Epidermal melanocyte (primary cell): ENCODE measurements around the gene MDK.
A peak's percentile ranks its signal among the peaks of the same experiment; 100 is the strongest.
"Not testable (repeated sequence)": the region's sequence is repeated elsewhere in the genome, so short reads cannot be mapped to it uniquely, and the experiment has no call there.

Experiments
- DNase-seq: peaks from one replicate; pipeline ENCODE4 v3.0.0; 2011; ENCODE audit warnings: low spot score; ENCODE audit not compliant: insufficient read length

MDK gene

GRCh38 chr11:46367244-46367915 lies 14.1 kb upstream of the MDK start:
- DNase-seq, result no peak

GRCh38 chr11:46367916-46368267 lies 13.6 kb upstream of the MDK start:
- DNase-seq, result no peak

GRCh38 chr11:46369458-46370152 lies 11.9 kb upstream of the MDK start:
- DNase-seq, result peak; percentile 75

GRCh38 chr11:46370253-46370652 lies 11.2 kb upstream of the MDK start:
- DNase-seq, result no peak

DNA sequence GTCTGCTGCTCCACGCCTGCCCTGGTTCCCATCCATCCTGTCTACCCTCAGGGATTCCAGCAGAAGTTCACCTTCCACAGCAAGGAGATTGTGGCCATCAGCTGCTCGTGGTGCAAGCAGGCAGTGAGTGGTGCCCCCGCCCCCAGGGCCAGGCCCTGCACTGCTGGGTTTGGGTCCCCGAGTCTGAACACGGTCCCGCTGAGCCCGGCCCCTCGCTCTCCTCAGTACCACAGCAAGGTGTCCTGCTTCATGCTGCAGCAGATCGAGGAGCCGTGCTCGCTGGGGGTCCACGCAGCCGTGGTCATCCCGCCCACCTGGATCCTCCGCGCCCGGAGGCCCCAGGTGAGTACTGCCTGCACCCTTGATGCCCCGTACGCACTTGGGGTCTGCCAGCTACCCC lies 10.2 kb upstream of the MDK start:
- not testable (repeated sequence) for DNase-seq

- DNase-seq, result no peak
Observed at GRCh38 chr11:46372086-46372485, 9.4 kb upstream of the MDK start.

DNA sequence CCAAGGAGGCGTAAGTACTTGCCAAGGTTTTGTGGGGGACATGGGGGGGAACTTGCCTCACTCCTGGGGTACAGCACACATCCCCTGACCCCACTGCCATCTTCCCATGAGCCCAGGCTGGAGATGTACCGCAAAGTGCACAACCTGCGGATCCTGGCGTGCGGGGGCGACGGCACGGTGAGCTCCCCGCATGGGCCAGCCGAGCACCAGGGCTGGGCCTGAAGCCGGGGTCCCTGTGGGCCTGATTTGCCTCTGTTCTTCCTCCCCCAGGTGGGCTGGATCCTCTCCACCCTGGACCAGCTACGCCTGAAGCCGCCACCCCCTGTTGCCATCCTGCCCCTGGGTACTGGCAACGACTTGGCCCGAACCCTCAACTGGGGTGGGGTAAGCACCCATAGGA lies 9.0 kb upstream of the MDK start:
- DNase-seq, result not testable (repeated sequence)

- no peak for DNase-seq
Observed at GRCh38 chr11:46373787-46374740, 7.4 kb upstream of the MDK start.

DNA sequence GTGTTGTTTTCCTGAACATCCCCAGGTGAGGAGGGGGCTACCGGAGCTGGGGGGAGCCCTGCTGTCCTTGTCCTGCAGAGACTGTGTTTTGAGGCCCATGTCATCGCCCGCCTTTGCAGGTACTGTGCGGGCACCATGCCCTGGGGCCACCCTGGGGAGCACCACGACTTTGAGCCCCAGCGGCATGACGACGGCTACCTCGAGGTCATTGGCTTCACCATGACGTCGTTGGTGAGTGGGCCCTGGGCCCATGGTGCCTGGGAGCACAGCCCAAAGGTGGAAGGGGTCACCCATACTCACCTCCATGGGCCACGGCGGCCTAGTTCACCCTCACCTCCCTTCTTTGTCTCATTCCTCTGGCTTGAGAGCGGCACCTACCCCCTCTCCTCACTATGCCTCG lies 6.7 kb upstream of the MDK start:
- no peak for DNase-seq

DNA sequence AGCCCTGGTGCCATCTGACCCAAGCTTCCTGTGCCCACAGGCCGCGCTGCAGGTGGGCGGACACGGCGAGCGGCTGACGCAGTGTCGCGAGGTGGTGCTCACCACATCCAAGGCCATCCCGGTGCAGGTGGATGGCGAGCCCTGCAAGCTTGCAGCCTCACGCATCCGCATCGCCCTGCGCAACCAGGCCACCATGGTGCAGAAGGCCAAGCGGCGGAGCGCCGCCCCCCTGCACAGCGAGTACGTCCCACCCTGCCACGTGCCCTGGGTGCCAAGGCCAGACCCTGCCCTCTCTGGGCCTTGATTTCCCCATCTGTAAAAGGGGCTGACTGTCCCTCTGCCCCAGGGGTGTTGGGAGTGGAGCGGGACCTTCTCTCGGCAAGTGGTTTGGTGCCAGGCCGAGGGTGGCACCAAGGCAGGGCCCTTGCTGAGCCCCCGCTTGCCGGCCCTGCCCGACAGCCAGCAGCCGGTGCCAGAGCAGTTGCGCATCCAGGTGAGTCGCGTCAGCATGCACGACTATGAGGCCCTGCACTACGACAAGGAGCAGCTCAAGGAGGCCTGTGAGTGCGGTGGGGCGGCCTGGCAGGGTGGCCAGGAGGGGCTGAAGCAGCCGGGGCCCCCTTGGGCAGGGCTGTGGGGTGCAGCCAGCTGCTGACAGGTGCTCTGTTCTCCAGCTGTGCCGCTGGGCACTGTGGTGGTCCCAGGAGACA lies 5.9 kb upstream of the MDK start:
- DNase-seq, result no peak

GRCh38 chr11:46376258-46377050 lies 5.0 kb upstream of the MDK start:
- no peak for DNase-seq

DNA sequence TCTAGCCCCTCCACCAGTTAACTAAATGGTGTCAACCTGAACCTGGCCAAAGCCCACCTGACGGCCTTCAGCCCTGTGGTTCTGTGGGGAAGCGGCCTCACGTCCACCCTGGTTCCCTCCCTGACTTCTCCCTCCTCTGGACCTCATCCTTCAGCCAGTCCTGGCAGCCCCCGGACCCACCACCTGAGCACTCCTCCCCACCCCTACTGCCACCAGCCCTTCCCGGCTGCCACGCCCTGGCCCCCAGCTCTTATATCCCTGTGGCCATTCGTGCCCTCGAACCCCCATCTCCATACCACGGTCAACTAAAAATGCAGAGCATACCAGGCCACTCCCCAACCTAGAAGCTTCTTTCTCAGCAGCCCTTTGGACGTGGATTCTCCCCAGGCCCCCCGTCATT lies 4.2 kb upstream of the MDK start:
- no peak for DNase-seq

GRCh38 chr11:46377831-46378230 lies 3.6 kb upstream of the MDK start:
- DNase-seq, result no peak

DNA sequence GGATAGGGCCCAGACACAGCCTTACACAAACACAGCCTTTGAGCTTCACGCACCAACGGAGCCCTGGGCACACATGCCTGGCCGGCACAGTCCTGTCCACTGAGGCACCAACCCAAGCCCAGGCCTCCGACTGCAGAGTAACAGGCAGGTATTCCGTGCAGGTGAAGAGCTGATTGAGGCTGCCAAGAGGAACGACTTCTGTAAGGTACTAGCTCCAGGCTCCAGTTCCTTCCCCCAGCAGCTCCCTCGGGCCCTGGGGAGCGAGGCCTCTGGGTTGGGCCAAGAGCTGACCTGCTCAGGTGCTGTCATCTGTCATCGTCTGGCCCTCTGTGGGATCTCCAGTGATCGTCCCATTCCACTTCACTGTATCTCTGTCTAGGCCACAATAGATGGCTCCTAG lies 3.2 kb upstream of the MDK start:
- DNase-seq, result no peak

GRCh38 chr11:46378811-46379481 lies 2.5 kb upstream of the MDK start:
- no peak for DNase-seq

DNA sequence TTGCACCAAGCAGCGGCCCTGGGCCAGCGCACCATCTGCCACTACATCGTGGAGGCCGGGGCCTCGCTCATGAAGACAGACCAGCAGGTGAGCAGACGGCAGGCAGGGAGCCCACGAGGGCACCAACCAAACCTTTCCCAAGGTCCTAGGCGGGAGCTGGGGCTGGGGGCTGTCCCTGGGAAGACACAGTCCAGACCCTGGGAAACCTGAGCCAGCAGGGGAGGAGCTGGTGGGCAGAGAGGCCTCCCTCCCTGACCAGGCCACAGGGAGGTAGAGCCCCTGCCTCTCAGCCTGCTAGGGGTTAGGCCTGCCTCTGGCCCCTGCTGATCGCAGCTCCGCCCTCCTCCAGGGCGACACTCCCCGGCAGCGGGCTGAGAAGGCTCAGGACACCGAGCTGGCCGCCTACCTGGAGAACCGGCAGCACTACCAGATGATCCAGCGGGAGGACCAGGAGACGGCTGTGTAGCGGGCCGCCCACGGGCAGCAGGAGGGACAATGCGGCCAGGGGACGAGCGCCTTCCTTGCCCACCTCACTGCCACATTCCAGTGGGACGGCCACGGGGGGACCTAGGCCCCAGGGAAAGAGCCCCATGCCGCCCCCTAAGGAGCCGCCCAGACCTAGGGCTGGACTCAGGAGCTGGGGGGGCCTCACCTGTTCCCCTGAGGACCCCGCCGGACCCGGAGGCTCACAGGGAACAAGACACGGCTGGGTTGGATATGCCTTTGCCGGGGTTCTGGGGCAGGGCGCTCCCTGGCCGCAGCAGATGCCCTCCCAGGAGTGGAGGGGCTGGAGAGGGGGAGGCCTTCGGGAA lies 1.8 kb upstream of the MDK start:
- DNase-seq, result not testable (repeated sequence)

DNA sequence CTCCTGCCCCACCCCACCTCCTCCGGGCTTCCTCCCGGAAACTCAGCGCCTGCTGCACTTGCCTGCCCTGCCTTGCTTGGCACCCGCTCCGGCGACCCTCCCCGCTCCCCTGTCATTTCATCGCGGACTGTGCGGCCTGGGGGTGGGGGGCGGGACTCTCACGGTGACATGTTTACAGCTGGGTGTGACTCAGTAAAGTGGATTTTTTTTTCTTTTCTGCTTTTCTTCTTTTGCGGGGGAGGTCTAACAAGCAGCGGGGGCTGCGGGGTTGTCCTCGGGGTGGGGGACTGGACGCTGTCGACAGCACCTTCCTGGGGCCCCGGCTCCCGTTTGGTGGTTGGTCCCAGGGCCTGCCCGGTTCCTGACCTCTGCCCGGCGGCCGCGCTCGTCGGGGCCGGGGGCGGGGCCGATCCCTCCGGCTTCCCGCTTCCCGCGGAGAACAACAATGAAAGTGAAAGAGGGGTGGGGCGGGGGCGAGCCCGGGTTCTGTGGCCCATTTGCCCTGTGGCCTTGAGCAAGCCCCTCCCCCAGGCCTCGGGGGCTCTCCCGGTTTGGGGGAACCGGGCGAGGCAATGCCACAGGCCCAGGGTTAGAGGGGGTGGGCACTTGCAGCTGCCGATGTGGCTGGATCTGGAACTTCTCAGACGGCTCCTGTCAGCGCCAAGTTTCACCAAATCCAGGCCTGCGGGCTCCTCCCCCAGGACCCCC lies 975 bp upstream of the MDK start:
- no peak for DNase-seq

DNA sequence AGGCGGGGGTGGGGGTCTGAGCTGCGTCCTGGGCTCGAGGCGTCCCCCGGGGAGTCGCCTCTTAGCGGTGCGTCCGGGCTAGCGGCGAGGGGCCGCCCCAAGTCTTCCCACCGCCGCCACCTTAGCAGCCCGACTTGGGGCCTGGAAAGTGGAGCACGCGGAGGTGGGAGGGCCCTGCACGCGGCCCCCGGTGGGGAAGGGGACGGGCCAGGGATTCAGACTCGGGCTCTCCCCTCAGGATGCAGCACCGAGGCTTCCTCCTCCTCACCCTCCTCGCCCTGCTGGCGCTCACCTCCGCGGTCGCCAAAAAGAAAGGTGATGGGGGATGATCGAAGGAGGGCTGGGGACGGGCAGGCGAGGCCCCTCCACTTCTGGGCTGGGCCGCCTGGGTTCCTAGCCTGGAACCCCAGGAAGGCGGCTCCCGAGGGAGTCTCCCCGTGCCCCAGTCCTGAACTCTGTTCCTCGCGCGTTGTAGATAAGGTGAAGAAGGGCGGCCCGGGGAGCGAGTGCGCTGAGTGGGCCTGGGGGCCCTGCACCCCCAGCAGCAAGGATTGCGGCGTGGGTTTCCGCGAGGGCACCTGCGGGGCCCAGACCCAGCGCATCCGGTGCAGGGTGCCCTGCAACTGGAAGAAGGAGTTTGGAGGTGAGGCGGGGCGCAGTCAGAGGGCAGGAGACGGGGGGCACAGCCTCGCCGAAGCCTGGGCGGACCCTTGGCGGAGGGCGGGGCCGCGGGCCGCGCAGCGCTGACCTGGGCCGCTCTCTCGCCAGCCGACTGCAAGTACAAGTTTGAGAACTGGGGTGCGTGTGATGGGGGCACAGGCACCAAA lies 563 bp downstream of the MDK start:
- no peak for DNase-seq
